Nucleus accumbens (tissue), 56 donors: Measurements from ENCODE around the gene RIPK4.

Experiments used
- DNase-seq, 56 donors: peaks; one replicate each; lab custom pipeline; 2025; lab: John Stamatoyannopoulos, UW

RIPK4 gene

DNA sequence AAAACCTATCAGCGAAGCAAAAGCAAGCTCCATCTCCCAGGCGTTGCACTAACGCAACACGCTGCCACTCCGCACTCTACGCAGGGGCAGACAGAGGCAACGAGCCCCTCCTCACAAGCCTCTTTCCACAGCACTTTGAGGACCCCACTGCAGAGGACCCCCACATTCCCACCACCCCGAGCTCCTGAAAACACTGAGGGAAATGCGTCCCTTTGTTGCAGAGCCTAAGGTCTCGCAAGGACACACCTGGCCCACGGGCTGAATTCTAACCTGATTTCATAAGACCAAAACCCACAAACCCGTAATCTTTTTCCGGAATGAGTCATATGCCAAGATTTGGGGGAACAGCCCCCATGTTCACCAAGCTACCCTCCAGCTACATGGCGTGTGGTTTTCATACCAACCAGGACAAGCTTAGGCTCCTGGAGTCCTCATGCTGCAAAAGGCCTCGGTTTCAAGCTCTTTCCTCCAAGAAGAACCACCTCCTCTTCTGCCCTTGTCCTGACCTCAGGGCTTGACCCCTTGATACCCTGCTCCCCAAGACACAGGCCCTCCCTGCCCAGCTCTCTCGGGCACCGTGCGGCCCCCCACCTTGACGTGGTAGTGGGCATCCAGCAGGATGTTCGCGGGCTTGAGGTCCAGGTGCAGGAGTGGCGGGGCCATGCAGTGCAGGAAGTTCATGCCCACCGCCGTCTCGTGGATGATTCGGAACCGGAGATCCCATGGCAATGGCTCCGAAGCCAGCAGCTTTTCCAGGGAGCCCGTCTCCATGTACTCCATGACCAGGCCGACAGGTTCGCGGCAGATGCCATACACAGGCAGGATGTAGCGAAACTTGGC, 10.7 kb downstream of the RIPK4 start:
- no peak for DNase-seq

DNA sequence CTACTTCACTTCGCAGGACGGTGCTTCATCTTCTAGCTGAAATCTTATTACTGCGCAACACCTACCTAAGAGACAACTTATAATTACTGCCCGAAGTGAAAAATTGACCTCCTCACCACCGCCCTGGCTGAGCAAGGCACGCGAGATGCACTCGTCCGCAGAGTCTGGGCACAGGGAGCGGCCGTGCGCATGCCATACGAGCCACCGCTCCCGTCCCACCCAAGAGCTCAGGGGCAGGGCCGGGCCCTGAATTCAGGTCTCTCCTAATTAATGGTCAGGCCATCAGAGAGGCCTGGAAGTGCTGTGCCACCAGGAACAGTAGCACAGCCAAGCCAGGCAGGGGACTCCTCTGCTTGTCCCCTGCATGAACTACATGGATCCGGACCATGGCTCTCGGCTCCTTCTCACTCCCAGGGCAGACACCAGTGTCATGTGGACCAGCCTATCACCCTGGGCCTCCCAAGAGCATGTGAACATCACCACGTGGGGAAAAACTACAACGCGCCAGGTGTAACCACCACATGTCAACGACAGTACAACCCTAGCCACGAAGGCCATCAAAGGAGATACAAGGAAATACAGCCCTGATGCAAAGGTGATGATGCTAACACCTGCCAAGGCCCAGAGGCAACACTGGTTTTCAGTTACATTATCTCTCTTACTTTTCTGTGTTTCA, 11.5 kb downstream of the RIPK4 start:
- no peak for DNase-seq

DNA sequence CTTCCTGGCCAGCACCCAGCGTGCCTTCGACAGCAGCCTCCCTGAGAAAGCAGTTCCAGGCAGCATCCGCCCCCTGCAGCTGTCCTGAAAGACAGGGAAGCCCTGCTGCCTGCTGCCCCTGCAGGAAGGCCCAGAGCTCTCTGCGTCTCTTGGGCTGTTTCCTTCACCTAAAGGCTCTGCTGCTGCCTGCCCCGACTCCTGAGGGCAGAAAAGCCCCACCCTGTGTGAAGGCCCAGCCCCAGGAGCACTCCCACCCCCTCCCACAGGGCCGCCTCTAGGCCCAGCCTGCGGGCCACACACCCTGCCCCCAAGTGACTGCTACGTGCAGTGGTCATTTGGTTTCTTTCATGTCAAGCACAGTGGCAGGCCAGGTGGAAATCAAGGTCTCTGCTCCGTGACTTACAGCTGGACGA, 12.4 kb downstream of the RIPK4 start:
- no peak for DNase-seq

GRCh38 chr21:41753006-41753898, 13.6 kb downstream of the RIPK4 start:
- DNase-seq = no peak

DNA sequence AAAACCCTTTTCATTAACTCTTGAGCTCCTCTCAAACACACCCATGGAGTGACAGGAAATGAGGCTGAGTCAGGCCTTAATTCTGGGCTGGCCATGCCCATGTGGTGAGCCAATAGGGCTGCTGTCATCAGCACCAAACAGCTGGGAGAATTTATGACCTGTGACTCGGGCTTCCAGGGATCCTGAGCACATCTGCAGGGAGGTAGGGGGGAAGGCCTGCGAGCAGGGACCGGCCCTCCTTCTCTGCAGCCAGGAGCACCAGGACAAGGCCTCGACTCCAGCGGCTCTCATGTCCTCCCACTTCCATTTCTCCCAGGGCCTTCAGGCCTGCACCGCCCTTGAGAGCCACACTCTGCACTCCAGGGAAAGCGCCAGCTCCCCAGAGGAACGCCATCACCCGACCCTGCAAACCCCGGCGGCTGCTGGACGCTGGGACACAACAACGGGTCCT, 14.6 kb downstream of the RIPK4 start:
- no peak for DNase-seq

- DNase-seq = no peak
These were observed 15.2 kb downstream of the RIPK4 start for GRCh38 chr21:41751611-41752011.

- DNase-seq = no peak
These were observed 16.2 kb downstream of the RIPK4 start for GRCh38 chr21:41750532-41751151.

DNA sequence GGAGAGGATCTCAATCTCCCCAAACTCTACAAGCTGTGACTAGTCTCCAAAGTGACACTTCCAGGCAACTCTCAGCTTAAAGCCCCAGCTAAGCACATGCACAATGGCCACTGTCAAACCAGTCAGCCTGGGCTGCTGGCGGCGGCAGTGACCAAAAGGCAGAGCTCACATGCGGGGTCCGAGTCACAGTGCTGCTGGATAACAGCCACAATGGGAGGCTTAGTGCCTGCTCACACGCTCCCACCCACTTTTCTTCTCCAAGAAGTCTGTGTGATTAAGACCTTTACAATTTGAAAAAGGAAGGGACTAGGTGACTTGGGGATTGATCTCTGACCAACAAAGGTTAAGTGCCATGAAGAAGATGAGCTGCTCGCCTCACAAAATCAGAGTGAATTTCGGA, 16.8 kb downstream of the RIPK4 start:
- no peak for DNase-seq

- DNase-seq = no peak
These were observed 17.6 kb downstream of the RIPK4 start for GRCh38 chr21:41749286-41749685.

DNA sequence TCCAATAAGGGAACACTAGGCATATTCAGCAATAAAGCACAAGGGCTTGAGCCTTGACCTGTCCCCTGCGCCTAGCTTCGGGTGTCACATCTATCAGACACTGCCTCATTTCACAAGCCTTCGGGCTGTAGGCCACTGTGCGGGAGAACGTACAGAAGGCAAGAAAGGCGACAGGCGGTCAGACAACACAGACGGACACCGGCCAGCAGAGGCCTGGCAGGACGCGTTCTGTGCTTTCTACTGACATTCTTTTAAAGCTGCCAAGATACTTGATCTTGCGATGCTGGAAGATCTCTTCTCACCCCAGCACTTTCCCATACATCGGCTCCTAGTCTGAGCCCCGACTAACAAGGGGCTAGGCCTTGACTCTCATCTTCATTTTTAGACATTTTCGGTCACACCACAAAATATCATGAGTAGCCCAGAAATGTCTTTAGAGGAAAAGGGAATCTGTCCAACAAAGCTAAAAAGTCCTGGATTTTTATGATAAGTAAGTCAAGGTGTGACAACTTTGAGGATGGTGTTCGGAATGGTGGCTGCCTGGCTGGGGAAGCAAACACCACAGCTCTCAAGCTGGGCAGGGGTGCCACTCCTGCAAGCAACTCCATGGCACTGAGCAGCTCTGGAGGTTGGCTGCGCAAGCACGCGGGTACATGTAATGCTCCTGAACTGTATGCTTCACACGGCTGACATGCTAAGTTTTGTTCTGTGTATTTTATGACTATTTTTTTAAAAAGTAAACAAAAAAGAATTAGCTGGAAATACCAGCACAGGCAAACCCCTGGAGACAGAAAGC, 18.7 kb downstream of the RIPK4 start:
- DNase-seq = no peak

DNA sequence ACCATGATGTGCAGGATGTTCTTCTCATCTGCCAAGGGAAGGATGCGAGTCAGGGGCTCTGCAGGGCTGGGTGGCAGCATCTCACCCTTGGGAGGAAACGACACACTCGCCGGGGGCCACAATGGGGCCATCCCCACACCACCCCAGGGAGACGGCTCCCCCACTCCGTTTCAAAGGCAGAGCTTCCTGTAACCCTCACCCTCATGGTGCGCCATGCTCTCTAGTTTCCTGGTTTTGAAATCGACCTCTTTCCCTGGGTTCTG, 20.2 kb downstream of the RIPK4 start:
- DNase-seq = no peak

- DNase-seq = no peak
These were observed 20.7 kb downstream of the RIPK4 start for GRCh38 chr21:41745971-41746743.

DNA sequence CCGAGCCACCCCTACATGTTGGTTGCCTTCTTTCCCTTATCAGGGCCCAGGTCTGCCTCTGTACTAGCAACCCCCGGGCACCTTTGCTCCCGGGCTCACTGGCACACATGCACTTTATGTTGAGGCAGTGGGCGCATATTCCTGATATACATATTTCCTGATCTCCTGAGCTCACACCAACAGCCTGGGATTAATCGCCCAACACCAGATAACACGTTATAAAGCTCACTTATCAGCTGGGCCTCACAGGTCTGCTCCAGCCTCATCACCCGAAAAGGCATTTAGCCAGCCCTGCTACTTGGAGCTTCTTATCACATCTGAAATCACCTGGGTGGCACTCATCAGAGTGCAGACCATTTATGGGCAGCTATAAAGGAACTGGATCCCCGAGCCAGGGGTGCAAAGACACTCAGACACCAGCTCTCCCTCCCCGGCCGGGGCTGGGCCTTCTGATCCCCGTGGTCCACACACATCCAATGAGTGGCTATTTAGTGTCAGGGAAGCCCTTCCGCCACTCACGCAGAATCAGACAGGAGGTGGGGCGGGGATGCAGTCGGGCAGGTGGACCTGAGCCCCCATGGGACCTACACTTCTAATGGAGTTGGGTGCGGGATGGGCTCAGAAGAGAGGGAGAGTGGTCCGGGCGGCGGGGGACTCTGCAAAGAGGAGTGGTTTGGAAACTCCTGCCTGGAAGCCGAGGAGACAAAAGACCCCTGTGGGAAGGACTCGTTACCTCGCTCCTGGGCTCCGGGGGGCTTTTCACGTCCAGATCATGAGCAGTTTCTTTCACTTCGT, 21.6 kb downstream of the RIPK4 start:
- no peak for DNase-seq

GRCh38 chr21:41744028-41744930, 22.6 kb downstream of the RIPK4 start:
- no peak for DNase-seq

- DNase-seq = no peak
These were observed 23.4 kb downstream of the RIPK4 start for GRCh38 chr21:41743321-41744027.

DNA sequence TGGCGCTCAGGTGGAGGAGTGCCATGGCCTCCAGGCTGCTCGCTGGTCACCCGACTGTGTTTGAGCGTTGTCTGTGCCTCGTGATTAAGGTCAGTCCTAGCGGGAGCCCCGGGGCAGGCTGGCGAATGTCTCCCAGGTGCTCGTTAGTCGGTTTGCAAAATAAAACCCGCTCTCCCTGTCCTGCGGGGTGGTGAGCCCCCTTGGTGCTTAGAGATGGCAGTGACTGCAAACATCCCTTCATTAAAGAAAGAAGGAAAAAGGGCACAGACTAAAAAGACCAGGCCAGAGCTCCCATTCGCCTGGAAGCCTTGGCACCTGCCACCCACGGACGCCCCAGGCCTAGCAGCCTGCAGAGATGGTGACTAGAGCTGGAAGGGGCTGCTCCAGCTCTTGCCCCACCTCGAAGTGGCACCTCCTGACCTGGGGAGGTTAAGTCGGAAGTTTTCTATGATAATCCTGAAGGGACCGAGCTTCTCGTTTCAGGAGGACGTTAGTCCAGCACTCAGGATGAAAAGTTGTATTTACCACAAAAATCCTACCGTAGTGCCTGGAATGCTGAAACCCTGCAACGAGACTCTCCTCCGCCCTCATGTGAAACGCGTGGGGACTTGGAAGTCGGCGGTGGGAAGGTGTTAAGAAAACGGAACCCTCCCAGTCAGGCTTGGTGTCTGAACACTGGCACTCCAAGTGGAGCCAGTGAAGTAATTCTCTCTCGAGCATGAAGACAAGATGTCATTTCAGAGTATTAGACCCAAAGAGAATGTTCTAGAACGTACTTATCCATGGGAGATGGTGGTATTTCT, 24.6 kb downstream of the RIPK4 start:
- no peak for DNase-seq
